Common myeloid progenitor, CD34-positive (primary cell): ENCODE measurements around the gene GPR162.
A peak's percentile ranks its signal among the peaks of the same experiment; 100 is the strongest.

ENCODE experiments used
- CTCF ChIA-PET: fragments of 350-600 bp; sonication (Branson Sonifier 250); formaldehyde crosslinking; loops from one replicate; lab custom pipeline; 2021; ENCODE audit warnings: antibody characterized with exemption; lab: Charles Lee
- POLR2A ChIA-PET: fragments of 350-600 bp; sonication (Branson Sonifier 250); formaldehyde crosslinking; loops from one replicate; lab custom pipeline; 2021; ENCODE audit warnings: antibody characterized with exemption; lab: Charles Lee
- DNase-seq, 3 donors: peaks; one replicate each; pipeline versions ENCODE4 v3.0.0 to v3.0.0-alpha.2; 2013
- H3K27ac ChIP-seq, 2 experiments: 1 replicate in 1 of 2; 2 replicates in 1 of 2; pipeline ENCODE4 v1.7.0; 2013; ENCODE audit warnings: inconsistent platforms in 2 of 2, low read length in 2 of 2, mild to moderate bottlenecking in 2 of 2, low read depth in 1 of 2, moderate library complexity in 1 of 2; ENCODE audit not compliant: severe bottlenecking in 2 of 2, insufficient read depth in 1 of 2, poor library complexity in 1 of 2
- H3K27me3 ChIP-seq, 5 experiments: replicated peaks in 2 of 5; 1 replicate in 3 of 5; 2 replicates in 2 of 5; pipeline versions ENCODE4 v1.6.1 to v1.7.0; 2013; ENCODE audit warnings: low read length in 4 of 5, mild to moderate bottlenecking in 2 of 5, moderate library complexity in 2 of 5, inconsistent platforms in 1 of 5; ENCODE audit not compliant: insufficient read depth in 5 of 5, control insufficient read depth in 4 of 5
- H3K36me3 ChIP-seq, 4 experiments: 1 replicate in 2 of 4; 2 replicates in 2 of 4; pipeline versions ENCODE4 v1.6.1 to v1.7.0; 2013; ENCODE audit warnings: low read length in 3 of 4, control low read depth in 1 of 4, mild to moderate bottlenecking in 1 of 4; ENCODE audit not compliant: control insufficient read depth in 4 of 4, insufficient read depth in 4 of 4
- H3K4me1 ChIP-seq, 4 experiments: 1 replicate in 3 of 4; 2 replicates in 1 of 4; pipeline versions ENCODE4 v1.6.1 to v1.7.1; 2013; ENCODE audit warnings: low read length in 3 of 4, mild to moderate bottlenecking in 3 of 4, control low read depth in 1 of 4, inconsistent platforms in 1 of 4, moderate library complexity in 1 of 4; ENCODE audit not compliant: control insufficient read depth in 4 of 4, insufficient read depth in 4 of 4; ENCODE audit errors: control extremely low read depth in 1 of 4
- H3K4me3 ChIP-seq, 7 experiments: 1 replicate in 4 of 7; 2 replicates in 3 of 7; pipeline versions ENCODE4 v1.5.1 to v1.7.0; 2013; ENCODE audit warnings: mild to moderate bottlenecking in 7 of 7, low read length in 6 of 7, moderate library complexity in 6 of 7, inconsistent platforms in 2 of 7, low read depth in 2 of 7, control low read depth in 1 of 7; ENCODE audit not compliant: insufficient read depth in 4 of 7, control insufficient read depth in 1 of 7; ENCODE audit errors: extremely low read depth in 1 of 7
- H3K9me3 ChIP-seq, 5 experiments: 1 replicate in 4 of 5; 2 replicates in 1 of 5; pipeline versions ENCODE4 v1.6.1 to v1.7.1; 2013; ENCODE audit warnings: low read length in 4 of 5, mild to moderate bottlenecking in 2 of 5, inconsistent platforms in 1 of 5, low read depth in 1 of 5, moderate library complexity in 1 of 5; ENCODE audit not compliant: control insufficient read depth in 4 of 5, insufficient read depth in 2 of 5; ENCODE audit errors: control extremely low read depth in 1 of 5
- WGBS: methylation state at CpG from one replicate; pipeline ENCODE4 v1.1.5; 2013; ENCODE audit not compliant: insufficient coverage; 5-methylcytosine and 5-hydroxymethylcytosine counted together

The GPR162 gene

DNA sequence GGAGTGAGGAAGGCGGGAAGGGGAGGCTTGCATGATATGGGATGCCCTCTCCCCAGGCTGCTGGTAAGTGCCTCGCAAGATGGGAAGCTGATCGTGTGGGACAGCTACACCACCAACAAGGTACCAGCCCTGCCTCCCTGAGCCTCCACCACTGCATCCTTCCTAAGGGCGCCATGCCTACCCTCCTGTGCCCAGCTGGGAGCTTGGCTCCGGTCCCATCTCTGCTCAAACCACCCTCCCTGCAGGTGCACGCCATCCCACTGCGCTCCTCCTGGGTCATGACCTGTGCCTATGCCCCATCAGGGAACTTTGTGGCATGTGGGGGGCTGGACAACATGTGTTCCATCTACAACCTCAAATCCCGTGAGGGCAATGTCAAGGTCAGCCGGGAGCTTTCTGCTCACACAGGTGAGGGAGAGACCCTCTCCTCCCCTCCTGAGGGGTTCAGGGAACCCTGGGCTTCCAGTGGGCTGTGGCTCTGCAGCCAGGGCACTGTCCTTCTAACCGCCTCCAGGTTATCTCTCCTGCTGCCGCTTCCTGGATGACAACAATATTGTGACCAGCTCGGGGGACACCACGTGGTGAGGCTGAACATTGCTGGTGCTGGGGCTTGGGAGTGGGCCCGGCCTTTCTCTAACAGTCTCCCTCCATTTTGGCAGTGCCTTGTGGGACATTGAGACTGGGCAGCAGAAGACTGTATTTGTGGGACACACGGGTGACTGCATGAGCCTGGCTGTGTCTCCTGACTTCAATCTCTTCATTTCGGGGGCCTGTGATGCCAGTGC, 21.7 kb downstream of the GPR162 start:
- CTCF ChIA-PET = interaction anchor here (1.0 to 3.8 kb wide), 8 partner anchors 8 to 41 kb away, joined by 3 to 38 read pairs (median 4); partner anchors contain the start of gene USP5
- DNase-seq = peak in 2 of 3 donors; percentile 15 to 18
- Histone ChIP-seq H3K36me3 (peaks cover 2 to 61% (median 26%) of the 10 kb centered on the region in 4 experiments), H3K4me1 (peaks cover 0 to 4% (median 0%) of the 10 kb centered on the region in 4 experiments), H3K27me3 (no peaks in the 10 kb centered on the region), H3K4me3 (no peak overlapping the region), H3K27ac (no peak overlapping the region), H3K9me3 (no peaks in the 10 kb centered on the region)
- POLR2A ChIA-PET = no interaction called here
- WGBS = 92% methylated on average over 12 of the region's 16 CpGs

DNA sequence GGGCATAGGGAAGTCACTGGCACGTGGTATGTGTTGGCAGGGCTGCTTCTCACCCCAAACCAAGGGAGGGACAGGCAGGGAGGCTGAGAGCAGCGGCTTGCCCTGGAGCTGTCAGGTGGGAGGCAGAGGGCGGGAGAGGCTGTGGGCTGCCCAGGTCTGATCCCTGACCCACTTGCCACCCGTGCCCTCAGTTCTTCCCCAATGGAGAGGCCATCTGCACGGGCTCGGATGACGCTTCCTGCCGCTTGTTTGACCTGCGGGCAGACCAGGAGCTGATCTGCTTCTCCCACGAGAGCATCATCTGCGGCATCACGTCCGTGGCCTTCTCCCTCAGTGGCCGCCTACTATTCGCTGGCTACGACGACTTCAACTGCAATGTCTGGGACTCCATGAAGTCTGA, 23.8 kb downstream of the GPR162 start:
- no peaks in the 10 kb centered on the region for H3K9me3 ChIP-seq
- peaks cover 2 to 16% (median 11%) of the 10 kb centered on the region in 4 experiments for H3K4me1 ChIP-seq
- no peak for DNase-seq
- WGBS = 96% methylated on average over 17 of the region's 17 CpGs
- H3K36me3 ChIP-seq = peaks cover 5 to 56% (median 35%) of the 10 kb centered on the region in 4 experiments
- H3K4me3 ChIP-seq = no peak overlapping the region
- CTCF ChIA-PET = interaction anchor here (1.4 to 3.8 kb wide), 2 partner anchors 11 to 83 kb away, joined by 3 to 38 read pairs; no protein-coding TSS in a partner anchor
- no peaks in the 10 kb centered on the region for H3K27me3 ChIP-seq
- H3K27ac ChIP-seq = no peak overlapping the region
- POLR2A ChIA-PET = no interaction called here

DNA sequence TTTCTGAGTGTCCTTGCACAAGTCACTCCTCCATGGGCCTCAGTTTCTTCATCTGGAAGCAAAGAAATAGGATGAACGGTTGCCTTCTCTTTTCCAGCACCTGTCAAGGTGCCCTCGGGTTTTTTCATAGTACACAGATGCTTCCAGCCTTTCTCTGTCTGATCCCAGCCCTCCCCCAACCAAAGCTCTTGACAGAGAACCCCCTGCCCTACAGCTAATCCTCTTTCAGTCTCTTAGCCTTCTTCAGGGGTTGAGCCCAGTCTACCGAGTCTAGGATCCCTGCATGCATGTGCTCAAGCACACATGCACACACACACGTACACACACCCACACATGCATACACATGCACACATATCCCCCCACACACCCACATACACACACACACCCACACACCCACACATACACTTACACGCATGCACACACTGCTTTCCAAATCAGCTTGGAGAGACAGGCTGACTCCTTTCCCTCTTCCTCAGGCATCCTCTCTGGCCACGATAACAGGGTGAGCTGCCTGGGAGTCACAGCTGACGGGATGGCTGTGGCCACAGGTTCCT, 24.8 kb downstream of the GPR162 start:
- peaks cover 5 to 56% (median 36%) of the 10 kb centered on the region in 4 experiments for H3K36me3 ChIP-seq
- no peak for DNase-seq
- ChIA-PET CTCF (interaction anchor here (0.6 to 4.3 kb wide), 3 partner anchors 12 to 57 kb away, joined by 3 to 39 read pairs (median 4); partner anchors contain the start of genes CD4 and P3H3), POLR2A (no interaction called here)
- H3K4me3 ChIP-seq = no peak overlapping the region
- no peak overlapping the region for H3K27ac ChIP-seq
- WGBS = 97% methylated on average over 5 of the region's 7 CpGs
- H3K4me1 ChIP-seq = peaks cover 5 to 24% (median 21%) of the 10 kb centered on the region in 4 experiments
- H3K9me3 ChIP-seq = no peaks in the 10 kb centered on the region
- no peaks in the 10 kb centered on the region for H3K27me3 ChIP-seq

DNA sequence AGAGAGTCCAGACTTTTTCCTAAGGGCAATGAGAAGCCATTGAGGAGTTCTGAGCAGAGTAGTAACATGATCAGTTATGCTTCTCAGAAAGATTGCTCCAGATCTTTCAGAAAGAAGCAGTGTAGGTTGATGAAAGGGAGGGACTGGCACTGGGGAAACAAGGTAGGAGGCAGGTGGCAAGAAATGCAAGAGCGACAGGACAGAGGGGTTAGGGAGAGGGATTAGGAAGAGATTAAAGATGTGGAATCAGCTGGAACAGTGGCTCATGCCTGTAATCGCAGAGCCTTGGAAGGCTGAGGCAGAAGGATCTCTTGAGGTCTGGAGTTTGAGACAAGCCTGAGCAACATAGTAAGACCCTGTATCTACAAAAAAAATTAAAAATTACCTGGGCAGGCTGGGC, 26.1 kb downstream of the GPR162 start:
- H3K4me3 ChIP-seq = no peak overlapping the region
- peaks cover 5 to 54% (median 35%) of the 10 kb centered on the region in 4 experiments for H3K36me3 ChIP-seq
- WGBS = 91% methylated on average over 1 of the region's 2 CpGs
- H3K27me3 ChIP-seq = no peaks in the 10 kb centered on the region
- no peak overlapping the region for H3K27ac ChIP-seq
- CTCF ChIA-PET = interaction anchor here (4.3 kb wide), 1 partner anchor 13 kb away, joined by 39 read pairs; no protein-coding TSS in a partner anchor
- no peaks in the 10 kb centered on the region for H3K9me3 ChIP-seq
- no peak for DNase-seq
- peaks cover 5 to 28% (median 22%) of the 10 kb centered on the region in 4 experiments for H3K4me1 ChIP-seq
- POLR2A ChIA-PET = no interaction called here

DNA sequence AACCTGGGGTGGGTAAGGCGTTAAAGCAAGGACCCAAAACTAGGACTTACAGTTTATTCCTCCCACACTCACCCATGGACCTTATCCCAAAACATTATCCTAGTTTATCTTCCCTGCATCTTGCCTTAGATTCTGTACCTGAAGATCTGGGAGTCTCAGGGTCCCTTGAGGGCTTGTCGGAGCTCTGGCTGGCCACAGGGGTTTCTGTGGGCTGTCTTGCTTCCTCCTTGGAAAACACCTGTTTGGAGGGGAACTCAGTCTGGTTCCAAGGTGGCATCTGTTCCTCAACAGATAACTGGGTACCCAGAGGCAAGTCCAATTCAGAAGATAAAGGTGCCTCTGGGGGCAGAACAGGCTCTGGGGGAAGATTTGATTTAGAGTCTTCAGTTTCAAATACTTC, 27.8 kb downstream of the GPR162 start:
- peaks cover 3 to 53% (median 33%) of the 10 kb centered on the region in 4 experiments for H3K36me3 ChIP-seq
- CTCF ChIA-PET = interaction anchor here (1.1 to 4.3 kb wide), 4 partner anchors 15 to 96 kb away, joined by 3 to 39 read pairs (median 4); no protein-coding TSS in a partner anchor
- WGBS = 0% methylated on average over 1 of the region's 2 CpGs
- POLR2A ChIA-PET = no interaction called here
- H3K27ac ChIP-seq = no peak overlapping the region
- H3K27me3 ChIP-seq = no peaks in the 10 kb centered on the region
- DNase-seq = peak in 2 of 3 donors; percentile 41 to 44
- H3K9me3 ChIP-seq = no peaks in the 10 kb centered on the region
- peak overlapping the region in 1 of 7 experiments; percentile 90 for H3K4me3 ChIP-seq
- peaks cover 5 to 42% (median 33%) of the 10 kb centered on the region in 4 experiments for H3K4me1 ChIP-seq

DNA sequence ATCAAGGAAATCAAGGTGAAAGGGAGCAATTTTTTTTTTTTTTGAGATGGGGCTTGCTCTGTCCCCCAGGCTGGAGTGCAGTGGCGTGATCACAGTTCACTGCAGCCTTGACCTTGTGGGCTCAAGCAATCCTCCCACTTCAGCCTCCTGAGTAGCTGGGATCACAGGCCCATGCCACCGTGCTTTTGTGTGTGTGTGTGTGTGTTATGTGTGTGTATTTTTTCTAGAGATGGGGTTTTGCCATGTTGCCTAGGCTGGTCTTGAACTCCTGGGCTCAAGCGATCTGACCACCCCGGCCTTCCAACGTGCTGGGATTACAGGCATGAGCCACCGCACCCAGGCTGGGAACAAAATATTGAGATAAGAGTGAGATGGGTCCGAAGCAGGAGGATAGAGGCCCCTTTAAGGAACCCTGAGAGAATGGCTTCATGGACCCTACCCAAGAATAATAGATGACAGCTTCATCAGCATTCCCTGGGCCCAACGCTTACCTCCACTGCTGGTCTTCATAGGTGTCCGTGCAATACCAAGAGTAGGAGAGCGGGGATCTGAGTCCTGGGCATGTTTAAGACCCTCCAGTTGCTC, 28.4 kb downstream of the GPR162 start:
- no peak for DNase-seq
- WGBS = 95% methylated on average over 8 of the region's 10 CpGs
- Histone ChIP-seq H3K27me3 (no peaks in the 10 kb centered on the region), H3K4me3 (peak overlapping the region in 4 of 7 experiments; percentile 90 to 99 (median 90)), H3K36me3 (peaks cover 3 to 55% (median 30%) of the 10 kb centered on the region in 4 experiments), H3K27ac (no peak overlapping the region), H3K4me1 (peaks cover 5 to 42% (median 33%) of the 10 kb centered on the region in 4 experiments), H3K9me3 (no peaks in the 10 kb centered on the region)
- CTCF ChIA-PET = interaction anchor here (1.0 to 4.3 kb wide), 6 partner anchors 15 to 96 kb away, joined by 3 to 39 read pairs (median 4); no protein-coding TSS in a partner anchor
- POLR2A ChIA-PET = no interaction called here
